Measurements from ENCODE around the gene MRPL21. TPM values are rescaled to one million over a fixed set of nuclear protein-coding genes. Genes with fewer than 3 reads are reported as not detected.

Gene MRPL21
- total and polyA plus RNA-seq, 2 of the 8 experiments (the other 6 are each of a cell fraction or from before 2014, with no cell fraction given): 102 to 107 TPM

GRCh38 chr11:68930991-68931855 lies 27.6 kb upstream of the MRPL21 start (continued):
- TF ChIP-seq GABPA (IDR thresholded peaks at IDR 0.05; ENCODE audit: borderline replicate concordance, insufficient read depth, low read length) (no peak), PHF8 (conservative IDR thresholded peaks at IDR 0.05; ENCODE audit: low read depth, low read length) (no peak)
